Activated CD4-positive, alpha-beta T cell treated with anti-CD3 and anti-CD28 coated beads, Interleukin-2, amount 50 U/mL, for 1 hour (primary cell): ENCODE measurements around the gene KRT32.

Experiments
- DNase-seq: peaks from one replicate; pipeline ENCODE4 v3.0.0-alpha.2; 2020

Gene KRT32

GRCh38 chr17:41466988-41467387 lies at the start of gene KRT32:
KRT32 (minus strand) TSS chr17:41467386; CDS start chr17:41467325, 61 bp downstream.
- no peak for DNase-seq

- DNase-seq: no peak
These were observed 49.7 kb upstream of the KRT32 start for GRCh38 chr17:41516830-41517283.

GRCh38 chr17:41516147-41516829 lies 49.1 kb upstream of the KRT32 start:
- no peak for DNase-seq

- no peak for DNase-seq
These were observed 46.0 kb upstream of the KRT32 start for GRCh38 chr17:41513168-41513547.

GRCh38 chr17:41512546-41513167 lies 45.5 kb upstream of the KRT32 start:
- no peak for DNase-seq

- DNase-seq: no peak
These were observed 44.5 kb upstream of the KRT32 start for GRCh38 chr17:41511716-41512115.

GRCh38 chr17:41511116-41511515 lies 43.9 kb upstream of the KRT32 start:
- no peak for DNase-seq

- no peak for DNase-seq
These were observed 43.3 kb upstream of the KRT32 start for GRCh38 chr17:41510251-41511065.

GRCh38 chr17:41507315-41507880 lies 40.2 kb upstream of the KRT32 start:
- DNase-seq: no peak

GRCh38 chr17:41505809-41506767 lies 38.9 kb upstream of the KRT32 start:
- DNase-seq: no peak

GRCh38 chr17:41505007-41505808 lies 38.0 kb upstream of the KRT32 start, which contains the start of gene KRT13:
KRT13 (minus strand) TSS chr17:41505612; CDS start chr17:41505550, 62 bp downstream.
- no peak for DNase-seq

- no peak for DNase-seq
These were observed 37.2 kb upstream of the KRT32 start for GRCh38 chr17:41504246-41504977.

GRCh38 chr17:41503202-41503601 lies 36.0 kb upstream of the KRT32 start:
- DNase-seq: no peak

GRCh38 chr17:41500131-41500911 lies 33.1 kb upstream of the KRT32 start:
- DNase-seq: no peak

- DNase-seq: no peak
These were observed 32.5 kb upstream of the KRT32 start for GRCh38 chr17:41499714-41500113.

GRCh38 chr17:41498276-41498675 lies 31.1 kb upstream of the KRT32 start:
- DNase-seq: no peak

GRCh38 chr17:41496803-41497484 lies 29.8 kb upstream of the KRT32 start:
- peak; percentile 43 for DNase-seq

- no peak for DNase-seq
These were observed 27.3 kb upstream of the KRT32 start for GRCh38 chr17:41494524-41494923.

GRCh38 chr17:41492771-41493170 lies 25.6 kb upstream of the KRT32 start:
- DNase-seq: no peak
